ENCODE results near the gene CDK13.

GRCh38 chr7:39926111-39926510 lies 23.9 kb upstream of the CDK13 start:
- TF ChIP-seq RARB (CRISPR knock-in tag; IDR thresholded peaks at IDR 0.05) (no peak), CREB5 (CRISPR knock-in tag; IDR thresholded peaks at IDR 0.05; ENCODE audit: low read depth) (no peak)
